Neural progenitor cell (in vitro differentiated cells): ENCODE measurements around the gene ANXA2. TPM values are rescaled to one million over a fixed set of nuclear protein-coding genes. Genes with fewer than 3 reads are reported as not detected.

Experiments used
- DNase-seq: peaks from one replicate; pipeline ENCODE4 v3.0.0-alpha.2; 2016; ENCODE audit warnings: low spot score
- H2AFZ ChIP-seq: fragments of 200-600 bp; sonication (generic); replicated peaks from 2 replicates; pipeline ENCODE4 v1.6.1; 2016; ENCODE audit warnings: antibody characterized with exemption
- H3F3A ChIP-seq: fragments of 200-600 bp; sonication (generic); 2 replicates; pipeline ENCODE4 v1.6.1; 2016; ENCODE audit warnings: antibody characterized with exemption, low read depth
- H3K27ac ChIP-seq: fragments of 200-600 bp; sonication (generic); 2 replicates; pipeline ENCODE4 v1.5.1; 2016; ENCODE audit warnings: mild to moderate bottlenecking
- H3K27me3 ChIP-seq: fragments of 200-600 bp; sonication (generic); 2 replicates; pipeline ENCODE4 v1.6.1; 2016; ENCODE audit warnings: mild to moderate bottlenecking, moderate library complexity
- H3K36me3 ChIP-seq: fragments of 200-600 bp; sonication (generic); 2 replicates; pipeline ENCODE4 v1.5.1; 2016
- H3K4me1 ChIP-seq: fragments of 200-600 bp; sonication (generic); 2 replicates; pipeline ENCODE4 v1.6.1; 2016; ENCODE audit warnings: mixed run types
- H3K4me2 ChIP-seq: fragments of 200-600 bp; sonication (generic); 2 replicates; pipeline ENCODE4 v1.6.1; 2016
- H3K4me3 ChIP-seq: fragments of 200-600 bp; sonication (generic); 2 replicates; pipeline ENCODE4 v1.5.1; 2016
- H3K79me2 ChIP-seq: fragments of 200-600 bp; sonication (generic); 2 replicates; pipeline ENCODE4 v1.6.1; 2016; ENCODE audit warnings: low read depth
- H3K9ac ChIP-seq: fragments of 200-600 bp; sonication (generic); 2 replicates; pipeline ENCODE4 v1.6.1; 2016
- H3K9me3 ChIP-seq: fragments of 200-600 bp; sonication (generic); 2 replicates; pipeline ENCODE4 v1.5.1; 2016; ENCODE audit warnings: low read depth
- H4K20me1 ChIP-seq: fragments of 200-600 bp; sonication (generic); 2 replicates; pipeline ENCODE4 v1.6.1; 2016; ENCODE audit warnings: low read depth
- H3K27ac Mint-ChIP-seq: 3 replicates; pipeline ENCODE4 v1.8.0; 2021; ENCODE audit warnings: mixed read lengths
- H3K27me3 Mint-ChIP-seq: 2 replicates; pipeline ENCODE4 v1.8.0; 2022; ENCODE audit warnings: low read depth, mild to moderate bottlenecking, inconsistent platforms, moderate library complexity, mixed read lengths; ENCODE audit not compliant: insufficient read depth
- H3K36me3 Mint-ChIP-seq: 3 replicates; pipeline ENCODE4 v1.8.0; 2021; ENCODE audit warnings: mixed read lengths
- H3K4me1 Mint-ChIP-seq: 3 replicates; pipeline ENCODE4 v1.8.0; 2021; ENCODE audit warnings: mixed read lengths
- H3K4me3 Mint-ChIP-seq: 3 replicates; pipeline ENCODE4 v1.8.0; 2021; ENCODE audit warnings: mild to moderate bottlenecking, moderate library complexity, mixed read lengths
- H3K9me3 Mint-ChIP-seq: 3 replicates; pipeline ENCODE4 v1.8.0; 2020; ENCODE audit warnings: mixed read lengths
- CTCF ChIP-seq: fragments of 200-600 bp; sonication (generic); IDR thresholded peaks from 2 replicates; pipeline ENCODE4 v1.5.1; 2017; ENCODE audit warnings: antibody characterized with exemption, mild to moderate bottlenecking
- EZH2 ChIP-seq: fragments of 200-600 bp; sonication (generic); IDR thresholded peaks from 2 replicates; pipeline ENCODE4 v1.6.1; 2017; ENCODE audit warnings: antibody characterized with exemption, mild to moderate bottlenecking, moderate library complexity
- EZH2phosphoT487 ChIP-seq: fragments of 200-600 bp; sonication (generic); IDR thresholded peaks from 2 replicates; pipeline ENCODE4 v1.6.1; 2017; ENCODE audit warnings: antibody characterized with exemption
- total RNA-seq: library from RNA; depleted of rRNA; stranded (reverse); fragments of >200 nt; gene quantifications from 2 replicates; pipeline ENCODE4 v1.2.3, GENCODE V29; 2015; ENCODE audit warnings: low replicate concordance

The ANXA2 gene
- total RNA-seq, 1 donor from 2014 or later = 20.1 TPM

- H3K27me3 Mint-ChIP-seq = peaks cover 2% of the 10 kb centered on the region
- no peak overlapping the region for H3K27ac Mint-ChIP-seq
- no peak overlapping the region for H3K4me3 ChIP-seq
- H4K20me1 ChIP-seq = no peaks in the 10 kb centered on the region
- no peak for DNase-seq
- H3K36me3 ChIP-seq = no peaks in the 10 kb centered on the region
- TF ChIP-seq EZH2 (no peak), EZH2phosphoT487 (no peak), CTCF (no peak)
- peaks cover 18% of the 10 kb centered on the region for H3K27me3 ChIP-seq
- H3K9me3 Mint-ChIP-seq = peaks cover 11% of the 10 kb centered on the region
- H3K4me3 Mint-ChIP-seq = no peak overlapping the region
- no peak overlapping the region for H3K4me2 ChIP-seq
- peaks cover 14% of the 10 kb centered on the region for H3K4me1 ChIP-seq
- no peak overlapping the region for H3K9ac ChIP-seq
- peaks cover 18% of the 10 kb centered on the region for H3K36me3 Mint-ChIP-seq
- H3K9me3 ChIP-seq = no peaks in the 10 kb centered on the region
- H3K79me2 ChIP-seq = no peaks in the 10 kb centered on the region
- H3K4me1 Mint-ChIP-seq = peaks cover 34% of the 10 kb centered on the region
- H2AFZ ChIP-seq = no peak overlapping the region
- no peak overlapping the region for H3K27ac ChIP-seq
- H3F3A ChIP-seq = no peaks in the 10 kb centered on the region
Measured at GRCh38 chr15:60364612-60364924, 33.2 kb downstream of the ANXA2 start.

- Histone ChIP-seq H4K20me1 (no peaks in the 10 kb centered on the region), H3K9me3 (no peaks in the 10 kb centered on the region), H2AFZ (no peak overlapping the region), H3K79me2 (no peaks in the 10 kb centered on the region), H3K36me3 (no peaks in the 10 kb centered on the region), H3K4me1 (peaks cover 9% of the 10 kb centered on the region), H3K9ac (no peak overlapping the region), H3K27ac (no peak overlapping the region), H3K4me2 (no peak overlapping the region), H3F3A (no peaks in the 10 kb centered on the region), H3K27me3 (peaks cover 13% of the 10 kb centered on the region), H3K4me3 (no peak overlapping the region)
- Mint-ChIP-seq H3K36me3 (peaks cover 16% of the 10 kb centered on the region), H3K4me3 (no peak overlapping the region), H3K9me3 (peaks cover 9% of the 10 kb centered on the region), H3K27ac (peak overlapping the region; percentile 87), H3K4me1 (peaks cover 29% of the 10 kb centered on the region), H3K27me3 (peaks cover 2% of the 10 kb centered on the region)
- TF ChIP-seq EZH2phosphoT487 (no peak), EZH2 (no peak), CTCF (no peak)
- DNase-seq = no peak
Measured at GRCh38 chr15:60363903-60364611, 33.7 kb downstream of the ANXA2 start.

- no peaks in the 10 kb centered on the region for H3F3A ChIP-seq
- peaks cover 25% of the 10 kb centered on the region for H3K4me1 Mint-ChIP-seq
- H3K36me3 Mint-ChIP-seq = peaks cover 13% of the 10 kb centered on the region
- no peak overlapping the region for H3K27ac ChIP-seq
- H3K4me3 ChIP-seq = no peak overlapping the region
- H4K20me1 ChIP-seq = no peaks in the 10 kb centered on the region
- H3K4me3 Mint-ChIP-seq = peak overlapping the region; percentile 50
- H3K9me3 Mint-ChIP-seq = peaks cover 7% of the 10 kb centered on the region
- H3K36me3 ChIP-seq = no peaks in the 10 kb centered on the region
- H3K4me1 ChIP-seq = no peaks in the 10 kb centered on the region
- no peak overlapping the region for H3K9ac ChIP-seq
- H3K27me3 ChIP-seq = peaks cover 4% of the 10 kb centered on the region
- no peaks in the 10 kb centered on the region for H3K79me2 ChIP-seq
- peaks cover 2% of the 10 kb centered on the region for H3K27me3 Mint-ChIP-seq
- no peak overlapping the region for H3K4me2 ChIP-seq
- H3K27ac Mint-ChIP-seq = peak overlapping the region; percentile 91
- no peaks in the 10 kb centered on the region for H3K9me3 ChIP-seq
- H2AFZ ChIP-seq = no peak overlapping the region
- DNase-seq = no peak
- TF ChIP-seq CTCF (no peak), EZH2phosphoT487 (no peak), EZH2 (no peak)
Measured at GRCh38 chr15:60363087-60363549, 34.7 kb downstream of the ANXA2 start.
